Panc1 (cell line): ENCODE results near the gene PLEKHA7.

Experiments used
- CTCF ChIP-seq: fragments of 450-650 bp; IDR thresholded peaks from 2 replicates; pipeline ENCODE4 v1.5.1; 2017; ENCODE audit warnings: mild to moderate bottlenecking
- POLR2AphosphoS5 ChIP-seq: IDR thresholded peaks from 2 replicates; pipeline ENCODE4 v1.6.1; 2012; ENCODE audit warnings: mild to moderate bottlenecking, low read depth, low read length, moderate library complexity
- SIN3A ChIP-seq: IDR thresholded peaks from 2 replicates; pipeline ENCODE4 v1.6.1; 2012; ENCODE audit warnings: low read depth, mild to moderate bottlenecking, low read length, moderate library complexity, borderline replicate concordance; ENCODE audit not compliant: insufficient read depth
- TCF7L2 ChIP-seq: IDR thresholded peaks from 2 replicates; pipeline ENCODE4 v1.6.1; 2011; ENCODE audit warnings: mild to moderate bottlenecking, low read depth, low read length, inconsistent platforms
- TF ChIP-seq, protein P1 (sequence below), 2 experiments: IDR thresholded peaks; 2 replicates each; pipeline ENCODE4 v1.6.1; 2011 to 2012; ENCODE audit warnings: low read depth in 2 of 2, control low read depth in 1 of 2, low read length in 1 of 2, mild to moderate bottlenecking in 1 of 2, moderate library complexity in 1 of 2; ENCODE audit not compliant: insufficient read depth in 1 of 2

DNA sequence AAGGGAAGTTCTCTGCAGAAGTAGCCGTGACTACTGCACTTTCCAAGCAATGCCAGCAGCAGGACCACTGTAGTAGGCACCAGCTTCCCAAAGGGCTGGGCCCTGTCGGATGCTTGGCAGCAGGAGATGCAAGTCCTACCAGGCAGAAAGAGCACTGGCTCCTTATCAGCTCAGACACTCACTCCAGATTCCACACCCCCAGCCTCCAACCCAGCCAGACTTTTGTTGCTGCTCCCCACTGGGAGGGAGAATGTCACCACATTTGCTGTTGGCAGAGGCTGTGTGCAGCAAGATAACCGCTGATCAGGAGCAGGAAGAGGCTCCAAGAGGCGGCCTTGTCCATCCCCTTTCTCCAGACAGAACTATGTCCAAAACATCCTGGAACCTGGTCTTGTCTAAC, 157.0 kb downstream of the PLEKHA7 start:
- no peak for TF ChIP-seq CTCF
- no peak for TF ChIP-seq POLR2AphosphoS5
- TF ChIP-seq, protein P1, sequence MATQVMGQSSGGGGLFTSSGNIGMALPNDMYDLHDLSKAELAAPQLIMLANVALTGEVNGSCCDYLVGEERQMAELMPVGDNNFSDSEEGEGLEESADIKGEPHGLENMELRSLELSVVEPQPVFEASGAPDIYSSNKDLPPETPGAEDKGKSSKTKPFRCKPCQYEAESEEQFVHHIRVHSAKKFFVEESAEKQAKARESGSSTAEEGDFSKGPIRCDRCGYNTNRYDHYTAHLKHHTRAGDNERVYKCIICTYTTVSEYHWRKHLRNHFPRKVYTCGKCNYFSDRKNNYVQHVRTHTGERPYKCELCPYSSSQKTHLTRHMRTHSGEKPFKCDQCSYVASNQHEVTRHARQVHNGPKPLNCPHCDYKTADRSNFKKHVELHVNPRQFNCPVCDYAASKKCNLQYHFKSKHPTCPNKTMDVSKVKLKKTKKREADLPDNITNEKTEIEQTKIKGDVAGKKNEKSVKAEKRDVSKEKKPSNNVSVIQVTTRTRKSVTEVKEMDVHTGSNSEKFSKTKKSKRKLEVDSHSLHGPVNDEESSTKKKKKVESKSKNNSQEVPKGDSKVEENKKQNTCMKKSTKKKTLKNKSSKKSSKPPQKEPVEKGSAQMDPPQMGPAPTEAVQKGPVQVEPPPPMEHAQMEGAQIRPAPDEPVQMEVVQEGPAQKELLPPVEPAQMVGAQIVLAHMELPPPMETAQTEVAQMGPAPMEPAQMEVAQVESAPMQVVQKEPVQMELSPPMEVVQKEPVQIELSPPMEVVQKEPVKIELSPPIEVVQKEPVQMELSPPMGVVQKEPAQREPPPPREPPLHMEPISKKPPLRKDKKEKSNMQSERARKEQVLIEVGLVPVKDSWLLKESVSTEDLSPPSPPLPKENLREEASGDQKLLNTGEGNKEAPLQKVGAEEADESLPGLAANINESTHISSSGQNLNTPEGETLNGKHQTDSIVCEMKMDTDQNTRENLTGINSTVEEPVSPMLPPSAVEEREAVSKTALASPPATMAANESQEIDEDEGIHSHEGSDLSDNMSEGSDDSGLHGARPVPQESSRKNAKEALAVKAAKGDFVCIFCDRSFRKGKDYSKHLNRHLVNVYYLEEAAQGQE (IDR thresholded peaks at IDR 0.05; ENCODE audit: insufficient read depth in 1 of 2, low read depth in 2 of 2, low read length in 1 of 2), result no peak
- TF ChIP-seq SIN3A, result no peak
- TF ChIP-seq TCF7L2, result no peak
